Activated T-helper 2 cell treated with anti-CD3 and anti-CD28 coated beads, Interferon-gamma antibody, Interleukin-2, Interleukin-4, amounts not matched to agents 10 μg/mL and 5 μg/mL and 100 μg/mL, durations not matched to agents 14 hours and 24 hours and 36 hours (primary cell): ENCODE measurements around the gene SAMD15. TPM values are rescaled to one million over a fixed set of nuclear protein-coding genes. Genes with fewer than 3 reads are reported as not detected.

Experiments
- DNase-seq: peaks from one replicate; pipeline ENCODE4 v3.0.0; 2021; ENCODE audit warnings: low spot score
- H3K27ac Mint-ChIP-seq: one replicate; pipeline ENCODE4 v1.8.0; 2021; ENCODE audit warnings: mixed read lengths
- H3K27me3 Mint-ChIP-seq: one replicate; pipeline ENCODE4 v1.8.0; 2021; ENCODE audit warnings: low read depth, mixed read lengths
- H3K36me3 Mint-ChIP-seq: one replicate; pipeline ENCODE4 v1.8.0; 2021; ENCODE audit warnings: low read depth, mixed read lengths
- H3K4me1 Mint-ChIP-seq: one replicate; pipeline ENCODE4 v1.8.0; 2021; ENCODE audit warnings: low read depth, mixed read lengths
- H3K4me3 Mint-ChIP-seq: one replicate; pipeline ENCODE4 v1.8.0; 2021; ENCODE audit warnings: low read depth, mild to moderate bottlenecking, moderate library complexity, mixed read lengths
- H3K9me3 Mint-ChIP-seq: one replicate; pipeline ENCODE4 v1.8.0; 2021; ENCODE audit warnings: mixed read lengths
- intact Hi-C: fragments of 100-400 bp; cut with micrococcal nuclease; formaldehyde crosslinking; loops from one replicate; pipeline ENCODE4 v1.15.1; 2023
- total RNA-seq: library from RNA; stranded (reverse); gene quantifications from 2 replicates; pipeline ENCODE4 v1.2.3, GENCODE V29; 2022

Gene SAMD15
- total RNA-seq, 1 donor from 2014 or later: 0.41 TPM

GRCh38 chr14:77436042-77436441 lies 58.9 kb downstream of the SAMD15 start:
- intact Hi-C loops: no loop called here

GRCh38 chr14:77438596-77438995 lies 61.4 kb downstream of the SAMD15 start:
- no peak overlapping the region for H3K4me3 Mint-ChIP-seq
- peaks cover 45% of the 10 kb centered on the region for H3K36me3 Mint-ChIP-seq
- no peaks in the 10 kb centered on the region for H3K9me3 Mint-ChIP-seq
- intact Hi-C loops: no loop called here
- H3K27me3 Mint-ChIP-seq: no peaks in the 10 kb centered on the region
- H3K4me1 Mint-ChIP-seq: no peaks in the 10 kb centered on the region
- DNase-seq: no peak
- H3K27ac Mint-ChIP-seq: no peak overlapping the region

More at GRCh38 chr14:77436042-77436441, 58.9 kb downstream of the SAMD15 start:
- H3K36me3 Mint-ChIP-seq: peaks cover 29% of the 10 kb centered on the region
- no peak for DNase-seq
- H3K9me3 Mint-ChIP-seq: no peaks in the 10 kb centered on the region
- H3K27me3 Mint-ChIP-seq: no peaks in the 10 kb centered on the region
- H3K27ac Mint-ChIP-seq: no peak overlapping the region
- H3K4me3 Mint-ChIP-seq: no peak overlapping the region
- no peaks in the 10 kb centered on the region for H3K4me1 Mint-ChIP-seq

- Mint-ChIP-seq H3K4me3 (no peak overlapping the region), H3K4me1 (no peaks in the 10 kb centered on the region), H3K36me3 (peaks cover 35% of the 10 kb centered on the region), H3K9me3 (no peaks in the 10 kb centered on the region), H3K27ac (no peak overlapping the region), H3K27me3 (no peaks in the 10 kb centered on the region)
- intact Hi-C loops: no loop called here
- DNase-seq: no peak
Measured at GRCh38 chr14:77439861-77440260, 62.7 kb downstream of the SAMD15 start.

Other genes with a start within 250 kb of the SAMD15 start
- gene ZDHHC22, start 235.6 kb upstream of the SAMD15 start, total RNA-seq: not detected in 2 replicates
- gene TMEM63C, start 195.6 kb upstream of the SAMD15 start, total RNA-seq: 0.53 and 1.0 TPM in 2 replicates
- gene NGB, start 106.2 kb upstream of the SAMD15 start, total RNA-seq: not detected in 2 replicates
- gene POMT2, start 56.5 kb upstream of the SAMD15 start, total RNA-seq: 23.4 and 27.7 TPM in 2 replicates
- gene GSTZ1, start 56.3 kb upstream of the SAMD15 start, total RNA-seq: 11.7 and 12.6 TPM in 2 replicates
- gene TMED8, start 285 bp upstream of the SAMD15 start, total RNA-seq: 28.0 and 29.0 TPM in 2 replicates
- gene NOXRED1, start 46.1 kb downstream of the SAMD15 start, total RNA-seq: 0.23 and 0.25 TPM in 2 replicates
- 15.7 and 16.5 TPM in 2 replicates for gene VIPAS39, start 80.2 kb downstream of the SAMD15 start, total RNA-seq
- gene AHSA1, start 80.7 kb downstream of the SAMD15 start, total RNA-seq: 301 and 332 TPM in 2 replicates
- gene ISM2, start 121.4 kb downstream of the SAMD15 start, total RNA-seq: 0.11 TPM in 1 of 2 replicates, not detected in the other
- gene SPTLC2, start 239.3 kb downstream of the SAMD15 start, total RNA-seq: 26.6 and 29.6 TPM in 2 replicates